SK-N-SH treated with all-trans-retinoic acid at 6 μM for 48 hours (cell line): Measurements from ENCODE around the gene SSB.

ENCODE experiments used
- ATAC-seq: fragments of 200-7000 bp; cut with Tn5 transposase; 3 replicates; pipeline ENCODE4 v1.9.1; 2020; ENCODE audit warnings: mild to moderate bottlenecking, moderate library complexity
- ARNTL ChIP-seq: fragments of 450-650 bp; formaldehyde crosslinking; IDR thresholded peaks from 2 replicates; pipeline ENCODE4 v1.5.0; 2020; ENCODE audit warnings: low read depth, mild to moderate bottlenecking, moderate library complexity, borderline replicate concordance
- BACH2 ChIP-seq: fragments of 250-450 bp; sonication (Bioruptor Pico); IDR thresholded peaks from 2 replicates; pipeline ENCODE4 v1.9.0; 2021; ENCODE audit warnings: mild to moderate bottlenecking, borderline replicate concordance
- CREB5 ChIP-seq: fragments of 250-450 bp; sonication (Bioruptor Pico); IDR thresholded peaks from 2 replicates; pipeline ENCODE4 v1.5.1; 2020; ENCODE audit warnings: low read depth, mild to moderate bottlenecking, moderate library complexity
- CSDC2 ChIP-seq: fragments of 250-450 bp; sonication (Bioruptor Pico); IDR thresholded peaks from 2 replicates; pipeline ENCODE4 v1.5.0; 2020; ENCODE audit warnings: mild to moderate bottlenecking, moderate library complexity
- CSRNP3 ChIP-seq: fragments of 250-450 bp; sonication (Bioruptor Pico); IDR thresholded peaks from 2 replicates; pipeline ENCODE4 v1.5.1; 2021; ENCODE audit warnings: mild to moderate bottlenecking, moderate library complexity
- ESRRG ChIP-seq: fragments of 250-450 bp; sonication (Bioruptor Pico); IDR thresholded peaks from 2 replicates; pipeline ENCODE4 v1.6.1; 2021; ENCODE audit warnings: mild to moderate bottlenecking
- GLIS3 ChIP-seq: fragments of 250-450 bp; sonication (Bioruptor Pico); IDR thresholded peaks from 2 replicates; pipeline ENCODE4 v1.5.0; 2020; ENCODE audit warnings: mild to moderate bottlenecking, moderate library complexity
- ISL1 ChIP-seq: fragments of 250-450 bp; sonication (Bioruptor Pico); IDR thresholded peaks from 2 replicates; pipeline ENCODE4 v2.1.2; 2022; ENCODE audit warnings: mild to moderate bottlenecking, moderate library complexity
- OSR1 ChIP-seq: fragments of 250-450 bp; sonication (Bioruptor Pico); IDR thresholded peaks from 2 replicates; pipeline ENCODE4 v1.8.0; 2022; ENCODE audit warnings: moderate library complexity, mild to moderate bottlenecking, inconsistent platforms
- PATZ1 ChIP-seq: fragments of 250-450 bp; sonication (Bioruptor Pico); IDR thresholded peaks from 2 replicates; pipeline ENCODE4 v1.8.0; 2020; ENCODE audit warnings: mild to moderate bottlenecking, moderate library complexity, borderline replicate concordance
- POU6F1 ChIP-seq: fragments of 250-450 bp; sonication (Bioruptor Pico); IDR thresholded peaks from 2 replicates; pipeline ENCODE4 v1.8.0; 2021; ENCODE audit warnings: low read depth, mild to moderate bottlenecking, moderate library complexity, borderline replicate concordance
- PPARA ChIP-seq: fragments of 250-450 bp; sonication (Bioruptor Pico); IDR thresholded peaks from 2 replicates; pipeline ENCODE4 v1.5.0; 2020; ENCODE audit warnings: mild to moderate bottlenecking, borderline replicate concordance
- RARB ChIP-seq: fragments of 250-450 bp; sonication (Bioruptor Pico); IDR thresholded peaks from 2 replicates; pipeline ENCODE4 v1.8.0; 2021; ENCODE audit warnings: mild to moderate bottlenecking, moderate library complexity
- SNAI2 ChIP-seq: fragments of 250-450 bp; sonication (Bioruptor Pico); IDR thresholded peaks from 2 replicates; pipeline ENCODE4 v1.5.0; 2020; ENCODE audit warnings: mild to moderate bottlenecking, moderate library complexity
- TCF4 ChIP-seq: fragments of 250-450 bp; sonication (Bioruptor Pico); IDR thresholded peaks from 2 replicates; pipeline ENCODE4 v1.8.0; 2021; ENCODE audit warnings: mild to moderate bottlenecking, moderate library complexity, borderline replicate concordance
- TOX ChIP-seq: fragments of 250-450 bp; sonication (Bioruptor Pico); IDR thresholded peaks from 2 replicates; pipeline ENCODE4 v1.8.0; 2021; ENCODE audit warnings: mild to moderate bottlenecking, moderate library complexity, borderline replicate concordance
- TSHZ2 ChIP-seq: fragments of 250-450 bp; sonication (Bioruptor Pico); IDR thresholded peaks from 2 replicates; pipeline ENCODE4 v1.5.0; 2020; ENCODE audit warnings: mild to moderate bottlenecking, moderate library complexity
- ZFP3 ChIP-seq: fragments of 250-450 bp; sonication (Bioruptor Pico); IDR thresholded peaks from 2 replicates; pipeline ENCODE4 v1.5.0; 2020; ENCODE audit warnings: mild to moderate bottlenecking, moderate library complexity
- ZFP30 ChIP-seq: fragments of 450-650 bp; formaldehyde crosslinking; IDR thresholded peaks from 2 replicates; pipeline ENCODE4 v1.5.0; 2022; ENCODE audit warnings: mild to moderate bottlenecking, moderate library complexity
- ZNF70 ChIP-seq: fragments of 450-650 bp; formaldehyde crosslinking; IDR thresholded peaks from 2 replicates; pipeline ENCODE4 v1.5.0; 2020; ENCODE audit warnings: mild to moderate bottlenecking, moderate library complexity
- ZNF8 ChIP-seq: fragments of 450-650 bp; formaldehyde crosslinking; IDR thresholded peaks from 2 replicates; pipeline ENCODE4 v1.5.0; 2020; ENCODE audit warnings: mild to moderate bottlenecking, moderate library complexity

Gene SSB

GRCh38 chr2:169761970-169762292 lies 36.7 kb upstream of the SSB start:
- no peak for ATAC-seq
- TF ChIP-seq PPARA (no peak), SNAI2 (CRISPR knock-in tag) (no peak), BACH2 (CRISPR knock-in tag) (no peak), CREB5 (no peak), ISL1 (no peak), ZNF70 (CRISPR knock-in tag) (no peak), POU6F1 (CRISPR knock-in tag) (no peak), RARB (CRISPR knock-in tag) (no peak)

- no peak for TF ChIP-seq ESRRG (CRISPR knock-in tag)
- no peak for TF ChIP-seq RARB (CRISPR knock-in tag)
- no peak for TF ChIP-seq ARNTL (CRISPR knock-in tag)
- no peak for TF ChIP-seq CSDC2 (CRISPR knock-in tag)
- TF ChIP-seq TCF4 (CRISPR knock-in tag), result no peak
- no peak for TF ChIP-seq TSHZ2 (CRISPR knock-in tag)
- no peak for TF ChIP-seq ZNF8 (CRISPR knock-in tag)
- no peak for TF ChIP-seq PPARA
- no peak for TF ChIP-seq OSR1 (CRISPR knock-in tag)
- no peak for TF ChIP-seq ZNF70 (CRISPR knock-in tag)
- TF ChIP-seq ISL1, result no peak
- no peak for TF ChIP-seq SNAI2 (CRISPR knock-in tag)
- no peak for TF ChIP-seq ZFP30 (CRISPR knock-in tag)
- TF ChIP-seq CSRNP3 (CRISPR knock-in tag), result no peak
- no peak for TF ChIP-seq BACH2 (CRISPR knock-in tag)
- TF ChIP-seq ZFP3 (CRISPR knock-in tag), result no peak
- TF ChIP-seq PATZ1, result no peak
- TF ChIP-seq TOX (CRISPR knock-in tag), result no peak
- no peak for TF ChIP-seq GLIS3 (CRISPR knock-in tag)
- no peak for TF ChIP-seq CREB5
- no peak for ATAC-seq
These were observed 33.1 kb upstream of the SSB start for GRCh38 chr2:169765523-169765922.
